SK-N-DZ (cell line): ENCODE data around the gene CDADC1.
A peak's percentile ranks its signal among the peaks of the same experiment; 100 is the strongest.
"Not testable (repeated sequence)": the region's sequence is repeated elsewhere in the genome, so short reads cannot be mapped to it uniquely, and the experiment has no call there.

Source experiments
- DNase-seq: peaks from one replicate; pipeline ENCODE4 v3.0.0-alpha.2; 2015; ENCODE audit warnings: low spot score

The CDADC1 gene

DNA sequence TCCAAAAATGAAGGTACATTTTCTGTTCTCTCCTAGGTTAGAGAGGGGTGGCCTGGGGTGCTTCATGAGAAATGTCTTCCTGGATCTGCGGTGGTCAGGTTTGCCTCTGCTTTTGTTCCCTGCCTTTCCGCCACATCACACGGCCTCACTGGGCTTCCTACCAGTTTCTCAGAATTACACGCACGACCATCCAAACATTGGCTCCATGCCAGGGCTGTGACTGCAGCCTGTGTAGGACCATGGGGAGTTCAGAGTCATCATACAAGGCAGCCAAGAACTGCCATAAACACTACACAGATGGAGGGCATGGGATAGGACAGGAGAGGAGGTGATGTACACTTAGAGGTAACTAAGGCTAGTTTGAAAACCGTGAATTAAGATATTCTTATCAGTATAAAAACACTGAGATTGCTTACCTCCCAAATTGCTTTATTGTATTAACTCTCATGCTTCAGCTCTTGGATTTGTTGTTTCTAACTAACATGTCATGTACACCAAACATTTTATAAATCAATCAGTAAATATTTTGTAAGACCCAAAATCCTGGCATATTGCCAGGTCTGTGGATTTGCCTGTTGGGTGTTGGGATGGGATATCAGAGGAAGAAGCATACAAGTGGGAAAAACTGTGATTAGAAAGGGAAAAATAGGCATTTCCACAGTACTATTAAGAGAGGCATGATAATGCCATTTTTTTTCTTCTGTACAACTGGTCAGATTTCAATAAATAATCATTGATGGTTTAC lies 45.2 kb downstream of the CDADC1 start:
- peak; percentile 18 for DNase-seq

- not testable (repeated sequence) for DNase-seq
Observed at GRCh38 chr13:49294723-49295122, 47.0 kb downstream of the CDADC1 start.

DNA sequence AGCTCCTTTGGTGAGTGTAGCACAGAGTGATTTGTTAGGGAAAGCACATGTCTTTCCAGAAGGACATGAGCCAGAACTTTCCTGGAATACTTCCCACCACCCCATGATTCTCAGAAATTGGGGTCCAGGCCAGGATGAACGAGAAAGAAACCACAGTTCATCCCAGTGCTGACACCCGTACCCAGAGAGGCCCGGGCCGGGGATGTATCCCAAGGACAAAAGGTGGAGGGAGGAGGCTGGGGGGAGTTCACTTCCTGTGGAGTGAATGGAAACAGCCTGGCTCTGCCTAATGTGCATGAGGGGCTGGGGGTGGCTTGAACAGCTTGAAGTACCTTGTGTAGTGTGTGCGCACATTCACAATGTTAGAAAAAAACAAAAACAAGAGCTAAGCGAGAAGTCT lies 47.5 kb downstream of the CDADC1 start:
- DNase-seq: no peak

DNA sequence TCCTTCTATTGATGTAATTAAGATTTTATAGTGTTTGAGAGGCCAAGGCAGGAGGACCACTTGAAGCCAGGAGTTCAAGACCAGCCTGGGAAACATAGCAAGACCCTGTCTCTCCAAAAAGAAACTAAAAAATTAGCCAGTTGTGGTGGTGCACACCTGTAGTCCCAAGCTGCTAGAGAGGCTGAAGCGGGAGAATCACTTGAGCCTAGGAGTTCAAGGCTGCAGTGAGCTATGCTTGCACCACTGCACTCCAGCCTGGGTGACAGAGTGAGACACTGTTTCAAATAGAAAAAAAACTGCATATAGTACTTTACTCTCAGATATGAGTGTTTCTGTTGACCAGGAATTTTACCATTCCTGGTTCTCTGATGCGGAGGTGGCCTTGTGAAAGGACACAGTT lies 48.9 kb downstream of the CDADC1 start:
- no peak for DNase-seq

- DNase-seq: no peak
Observed at GRCh38 chr13:49297338-49297737, 49.6 kb downstream of the CDADC1 start.

DNA sequence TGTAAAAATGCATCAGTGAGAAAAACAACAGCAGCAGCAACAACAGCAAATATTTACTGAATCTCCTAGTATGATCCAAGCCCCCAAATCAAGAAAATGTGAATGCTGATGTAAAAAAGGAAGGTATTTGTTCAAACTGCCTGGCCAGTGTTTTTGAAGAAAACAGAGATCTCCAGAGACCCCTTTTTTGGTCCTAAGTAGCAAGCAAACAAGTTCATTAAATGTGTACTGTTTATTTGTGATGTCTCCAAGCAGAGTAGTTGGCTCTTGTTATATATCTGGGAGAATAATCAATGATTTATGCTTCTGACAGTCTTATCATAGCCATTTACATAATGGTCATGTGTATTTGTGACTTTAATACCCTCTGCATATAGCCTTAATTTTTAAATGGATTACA lies 50.7 kb downstream of the CDADC1 start:
- no peak for DNase-seq

DNA sequence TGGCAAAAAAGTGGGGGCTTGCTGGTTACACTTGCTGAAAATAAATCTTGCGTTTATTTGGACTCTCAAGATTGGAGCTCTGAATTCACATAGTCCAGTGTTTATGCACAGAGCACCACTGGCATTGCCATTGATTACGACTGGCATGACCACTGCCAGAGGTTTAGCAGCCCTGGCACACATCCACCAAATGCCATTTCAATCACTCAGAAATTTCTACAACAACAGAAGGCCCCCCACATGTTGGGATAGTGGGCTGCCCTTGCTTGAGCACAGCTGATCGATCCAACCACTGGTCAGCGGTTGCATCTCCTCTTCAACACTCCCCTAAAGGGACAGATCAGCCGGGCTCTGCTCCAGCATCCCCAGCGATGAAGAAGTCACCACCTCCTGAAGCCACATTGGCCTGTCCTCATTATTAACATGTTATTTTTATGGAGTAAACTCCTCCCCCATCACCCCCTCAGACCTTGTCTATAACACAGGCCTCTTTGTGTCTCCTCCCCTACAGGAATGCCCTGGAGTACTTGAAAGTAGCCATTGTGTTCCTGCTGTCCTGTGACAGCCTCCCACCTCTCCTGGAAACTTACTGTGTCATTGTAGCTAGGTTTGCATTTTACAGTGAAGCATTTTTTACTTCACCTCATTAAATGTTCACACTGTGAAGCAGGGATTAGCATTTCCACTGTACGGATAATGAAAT lies 51.3 kb downstream of the CDADC1 start:
- no peak for DNase-seq

GRCh38 chr13:49300276-49300675 lies 52.6 kb downstream of the CDADC1 start:
- DNase-seq: no peak

GRCh38 chr13:49300739-49301589 lies 53.2 kb downstream of the CDADC1 start:
- peak; percentile 77 for DNase-seq

- no peak for DNase-seq
Observed at GRCh38 chr13:49302222-49302621, 54.5 kb downstream of the CDADC1 start.

DNA sequence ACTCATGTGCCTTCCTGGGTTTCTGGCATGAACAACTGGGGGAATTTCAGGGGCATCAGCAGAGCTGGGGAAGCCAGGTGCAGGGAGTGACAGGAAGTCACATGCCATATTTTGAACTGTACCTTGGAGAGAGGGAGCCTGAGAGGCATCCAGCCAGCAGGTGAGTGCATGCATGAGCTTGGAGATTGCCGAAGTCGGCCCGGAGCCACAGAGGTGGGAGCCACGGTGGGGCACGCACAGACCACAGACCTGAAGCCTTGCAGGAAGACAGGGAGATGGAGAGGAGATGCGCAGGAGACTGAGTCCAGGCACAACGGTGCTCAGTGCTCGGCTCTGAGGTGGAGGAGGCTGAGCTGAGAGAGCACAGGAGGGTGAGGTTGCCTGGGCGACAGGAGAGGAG lies 55.1 kb downstream of the CDADC1 start:
- no peak for DNase-seq

DNA sequence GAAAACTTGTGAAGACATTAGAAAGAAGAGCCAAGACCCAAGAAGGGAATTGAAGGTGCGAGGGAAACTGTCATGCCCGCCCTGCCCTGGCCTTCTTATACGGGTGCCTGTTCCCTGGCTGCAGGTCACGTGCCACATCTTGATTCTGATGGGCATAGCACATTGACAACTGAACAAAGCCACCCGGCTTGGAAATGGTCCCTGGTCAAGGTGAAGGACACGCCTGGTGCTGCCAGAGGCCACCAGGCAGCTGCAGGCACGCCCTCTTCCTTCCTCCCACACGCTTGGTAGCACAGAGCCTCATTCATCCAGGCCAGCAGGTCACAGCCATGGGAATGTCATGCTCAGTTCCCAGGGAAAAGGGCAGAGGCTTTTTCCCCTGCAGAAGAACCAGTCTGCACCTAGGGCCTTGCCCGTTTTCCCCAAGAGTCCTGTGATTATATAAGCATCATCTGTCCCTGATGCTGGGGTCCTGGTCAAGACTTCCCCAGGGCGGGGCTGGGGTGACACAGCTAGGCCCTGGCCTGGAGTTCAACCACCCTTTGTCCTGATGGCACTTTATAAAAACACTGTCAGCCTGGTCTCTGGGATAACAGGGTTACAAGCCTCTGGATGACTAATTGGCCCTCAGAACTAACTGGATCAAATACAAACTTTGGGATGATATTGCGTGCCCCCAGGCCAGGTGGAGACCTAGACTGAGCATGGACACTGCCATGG lies 56.0 kb downstream of the CDADC1 start:
- no peak for DNase-seq

DNA sequence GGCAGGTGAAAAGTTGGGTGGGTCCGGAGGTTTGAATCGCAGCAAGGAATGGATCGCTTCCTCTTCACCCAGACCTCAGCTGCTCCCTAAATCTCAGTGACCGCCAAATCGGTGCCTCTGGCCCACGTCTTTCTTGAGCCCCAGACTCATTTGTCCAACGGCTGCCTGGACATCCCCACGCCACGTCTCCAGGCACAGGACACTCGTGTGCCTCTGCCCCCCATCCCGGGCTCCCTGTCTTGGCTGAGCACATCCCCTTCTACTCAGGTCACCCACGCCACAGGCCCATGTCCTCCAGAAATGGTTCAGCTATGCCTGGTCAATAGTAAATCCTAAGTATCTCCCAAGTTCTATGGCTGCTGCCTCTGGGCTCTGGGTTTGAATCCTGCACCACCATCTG lies 56.6 kb downstream of the CDADC1 start:
- DNase-seq: no peak

GRCh38 chr13:49304763-49305700 lies 57.3 kb downstream of the CDADC1 start:
- DNase-seq: no peak

DNA sequence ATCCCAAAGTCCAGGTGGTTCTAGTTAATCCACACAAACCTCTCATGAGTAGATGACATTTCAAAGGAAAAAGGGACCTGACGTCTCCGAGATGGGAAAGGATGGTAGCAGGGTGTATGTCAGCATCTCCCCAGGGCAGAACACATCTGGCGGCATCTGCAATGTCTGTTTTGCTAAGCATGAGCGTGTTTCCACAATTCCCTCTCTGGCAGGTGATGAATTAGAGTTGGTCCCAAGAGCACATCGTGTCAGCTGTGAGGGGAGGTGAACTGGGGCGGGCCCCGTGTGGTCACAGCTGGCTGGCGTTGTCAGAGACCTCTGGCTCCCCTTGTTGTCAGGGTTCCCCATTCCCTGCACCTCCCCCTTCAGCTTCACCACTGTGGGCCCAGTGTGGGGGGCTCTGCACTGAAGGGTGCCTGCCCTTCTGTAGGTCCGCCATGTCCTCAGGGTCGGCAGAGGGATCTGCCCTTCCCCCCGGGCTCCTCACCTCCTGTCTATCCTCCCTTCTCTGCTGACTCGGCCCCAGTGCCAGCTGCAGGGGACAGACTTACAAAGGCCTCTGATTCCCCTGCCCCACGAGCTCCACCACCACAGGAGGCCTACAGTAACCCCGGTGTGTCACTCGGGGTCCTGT lies 58.2 kb downstream of the CDADC1 start:
- no peak for DNase-seq

DNA sequence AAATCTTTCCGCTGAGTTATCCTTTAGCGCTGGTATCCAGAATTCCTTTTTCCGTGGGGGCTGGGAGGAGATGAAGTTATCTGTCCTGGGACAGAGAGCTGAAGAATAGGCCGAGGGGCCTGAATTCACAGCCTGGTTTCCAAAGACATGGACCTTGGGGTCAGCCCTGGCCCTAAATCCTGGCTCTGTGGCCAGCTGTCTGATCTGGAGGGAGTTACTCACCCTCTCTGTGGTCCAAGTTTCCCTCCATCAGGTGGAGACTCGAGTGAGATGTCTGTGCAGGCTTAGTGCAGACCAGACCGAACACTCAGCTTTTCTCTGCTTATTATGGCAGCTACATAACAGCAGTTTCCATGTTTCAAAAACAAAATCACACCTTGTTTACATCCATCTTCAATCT lies 59.6 kb downstream of the CDADC1 start:
- no peak for DNase-seq

- no peak for DNase-seq
Observed at GRCh38 chr13:49308097-49308875, 60.6 kb downstream of the CDADC1 start.

DNA sequence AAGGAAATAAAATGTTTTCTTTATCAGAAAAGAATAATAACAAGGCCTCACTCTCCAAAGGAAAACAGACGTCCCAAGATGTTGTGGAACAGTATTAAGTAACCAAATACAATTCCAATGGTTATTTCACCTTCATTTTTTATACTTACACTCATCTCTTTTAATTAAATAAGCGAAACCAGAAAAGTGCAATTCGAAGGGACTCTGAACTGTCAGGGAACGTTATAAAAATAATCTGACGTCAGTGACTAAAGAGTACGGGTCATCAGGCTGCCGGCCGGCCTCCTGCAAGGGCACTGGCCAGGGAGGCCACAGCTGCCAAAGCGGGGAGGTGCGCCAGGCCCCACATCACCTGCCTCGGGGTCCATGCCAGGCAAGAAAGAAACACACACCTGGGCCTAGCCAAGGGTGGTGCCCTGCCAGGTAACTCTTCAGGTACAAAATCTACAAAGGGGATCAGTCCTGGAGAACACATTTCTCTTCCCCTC lies 61.2 kb downstream of the CDADC1 start:
- no peak for DNase-seq

DNA sequence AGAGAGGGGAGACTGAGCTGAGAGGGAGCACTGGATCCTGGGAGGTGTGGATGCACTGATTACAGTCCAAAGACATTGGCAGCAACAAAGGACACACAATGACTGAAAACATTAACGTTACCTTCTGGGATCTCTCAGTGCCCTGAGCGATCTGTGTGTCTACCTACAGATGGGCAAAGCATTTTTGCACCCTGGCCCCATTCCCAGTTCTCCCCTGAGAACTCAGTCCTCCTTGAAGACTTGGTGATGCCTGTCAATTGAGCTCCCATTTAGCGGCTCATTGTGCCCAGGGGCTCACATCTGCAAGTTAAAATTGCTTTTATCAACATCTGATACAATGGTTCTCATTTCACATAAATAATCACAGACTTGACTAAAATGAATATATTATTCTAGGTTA lies 62.5 kb downstream of the CDADC1 start:
- DNase-seq: no peak
